ENCODE results near the gene TXLNA. TPM values are rescaled to one million over a fixed set of nuclear protein-coding genes. Genes with fewer than 3 reads are reported as not detected.

TXLNA gene
- total RNA-seq, 4 donors from 2014 or later: 16.5 to 37.3 (median 25.7) TPM

- intact Hi-C loops (cut with DNase I; ENCODE audit: low total_unique reads): loop anchor here (5.0 kb wide), 1 partner anchor 53 kb away; the partner anchor contains the start of gene HDAC1
- H3K4me1 ChIP-seq: peaks cover 4 to 26% (median 15%) of the 10 kb centered on the region in 4 donors
- 49% methylated on average over 20 of the region's 20 CpGs; no CpG with 5 or more reads in 1 of the 2 donors for WGBS, 2 donors (ENCODE audit: low coverage in 1 of 2)
Measured at GRCh38 chr1:32239790-32240139, 60.3 kb downstream of the TXLNA start.

DNA sequence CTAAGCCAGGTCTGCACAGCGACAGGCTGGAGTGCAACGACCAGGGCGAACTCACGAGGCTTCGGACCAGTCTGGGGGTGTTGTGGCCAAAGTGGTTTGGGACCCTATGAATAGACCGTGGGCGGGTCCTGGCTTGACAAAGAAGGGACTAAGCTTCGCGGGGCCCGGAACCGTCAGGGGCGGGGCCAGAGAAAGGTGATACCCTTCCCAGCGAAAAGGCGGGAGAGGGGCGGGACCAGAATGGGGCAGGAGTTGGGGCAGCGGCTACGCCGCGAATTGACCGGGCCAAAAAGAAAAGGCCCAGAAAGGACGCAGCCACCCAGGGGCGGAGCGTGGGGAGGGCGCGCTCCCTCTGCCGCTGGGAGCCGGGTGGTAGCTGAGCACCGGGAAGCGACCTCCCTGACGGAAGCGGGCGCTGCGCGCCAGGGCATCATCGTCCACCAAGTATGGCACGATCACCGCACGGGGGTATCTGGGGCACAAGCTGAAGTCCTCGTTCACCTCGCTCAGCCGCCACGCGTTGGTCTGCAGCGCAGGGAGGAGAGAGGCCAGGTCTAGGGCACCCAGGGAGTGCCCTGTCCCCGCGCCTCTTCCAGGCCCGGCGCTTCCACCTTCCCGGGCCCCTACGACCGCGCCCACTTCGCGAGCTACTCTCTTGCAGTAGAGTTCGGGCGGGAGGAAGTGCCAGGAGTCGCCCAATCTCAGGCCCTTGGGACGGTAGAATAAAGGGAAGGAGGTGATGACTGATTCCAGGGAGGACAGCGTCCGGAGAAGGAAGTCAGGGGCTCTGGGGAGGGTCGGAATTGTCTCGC, 60.9 kb downstream of the TXLNA start:
- intact Hi-C loops (cut with DNase I; ENCODE audit: low total_unique reads) (loop anchor here (5.0 kb wide), 1 partner anchor 52 kb away; the partner anchor contains the start of gene HDAC1), in situ Hi-C loops (cut with MboI; ENCODE audit: low pct_ligation_motif_present in 1 of 4, low pct_unique_long_range_greater_than_20kb in 1 of 4, low sequenced_read_pairs in 3 of 4) (no loop called here)
- peak overlapping the region; percentile 57 to 75 (median 64) for H3K4me3 ChIP-seq
- no peaks in the 10 kb centered on the region for H3K9me3 ChIP-seq
- DNase-seq: peak; percentile 87
- TF ChIP-seq CTCF (IDR thresholded peaks at IDR 0.05): peak in 4 of 5 experiments; percentile 11 to 43 (median 17)
- peak; percentile 40 to 87 (median 73) for TF ChIP-seq POLR2AphosphoS5 (IDR thresholded peaks at IDR 0.05)
- TF ChIP-seq EP300 (IDR thresholded peaks at IDR 0.05; ENCODE audit: low read depth): no peak
- TF ChIP-seq POLR2A (IDR thresholded peaks at IDR 0.05): peak; percentile 59
- H3K27ac ChIP-seq: peak overlapping the region; percentile 80 to 94 (median 86)
- WGBS, 2 donors (ENCODE audit: low coverage in 1 of 2): 1% methylated on average over 53 of the region's 62 CpGs; no CpG with 5 or more reads in 1 of the 2 donors
- no peaks in the 10 kb centered on the region for H3K36me3 ChIP-seq
- no peaks in the 10 kb centered on the region for H3K27me3 ChIP-seq
- peaks cover 4 to 26% (median 15%) of the 10 kb centered on the region in 4 donors for H3K4me1 ChIP-seq

More at GRCh38 chr1:32239790-32240139, 60.3 kb downstream of the TXLNA start:
- no peak for TF ChIP-seq POLR2A (IDR thresholded peaks at IDR 0.05)
- TF ChIP-seq CTCF (IDR thresholded peaks at IDR 0.05): no peak
- TF ChIP-seq EP300 (IDR thresholded peaks at IDR 0.05; ENCODE audit: low read depth): no peak
- no peak for TF ChIP-seq POLR2AphosphoS5 (IDR thresholded peaks at IDR 0.05)
- H3K36me3 ChIP-seq: no peaks in the 10 kb centered on the region
- H3K4me3 ChIP-seq: peak overlapping the region; percentile 57 to 75 (median 64)
- no peaks in the 10 kb centered on the region for H3K9me3 ChIP-seq
- DNase-seq: peak; percentile 16
- in situ Hi-C loops (cut with MboI; ENCODE audit: low pct_ligation_motif_present in 1 of 4, low pct_unique_long_range_greater_than_20kb in 1 of 4, low sequenced_read_pairs in 3 of 4): no loop called here
- H3K27ac ChIP-seq: peak overlapping the region; percentile 80 to 94 (median 86)
- H3K27me3 ChIP-seq: no peaks in the 10 kb centered on the region

- TF ChIP-seq POLR2AphosphoS5 (IDR thresholded peaks at IDR 0.05): no peak
- TF ChIP-seq POLR2A (IDR thresholded peaks at IDR 0.05): peak; percentile 31
- peak; percentile 73 for DNase-seq
- no peaks in the 10 kb centered on the region for H3K9me3 ChIP-seq
- H3K4me1 ChIP-seq: peaks cover 4 to 26% (median 15%) of the 10 kb centered on the region in 4 donors
- H3K36me3 ChIP-seq: no peaks in the 10 kb centered on the region
- peak overlapping the region; percentile 57 to 75 (median 64) for H3K4me3 ChIP-seq
- in situ Hi-C loops (cut with MboI; ENCODE audit: low pct_ligation_motif_present in 1 of 4, low pct_unique_long_range_greater_than_20kb in 1 of 4, low sequenced_read_pairs in 3 of 4) (no loop called here), intact Hi-C loops (cut with DNase I; ENCODE audit: low total_unique reads) (loop anchor here (5.0 kb wide), 1 partner anchor 51 kb away; the partner anchor contains the start of gene HDAC1)
- H3K27ac ChIP-seq: peak overlapping the region; percentile 80 to 94 (median 86)
- no peaks in the 10 kb centered on the region for H3K27me3 ChIP-seq
- WGBS, 2 donors (ENCODE audit: low coverage in 1 of 2): 3% methylated on average over 29 of the region's 55 CpGs; no CpG with 5 or more reads in 1 of the 2 donors
Measured at GRCh38 chr1:32241001-32241763, 61.7 kb downstream of the TXLNA start.

DNA sequence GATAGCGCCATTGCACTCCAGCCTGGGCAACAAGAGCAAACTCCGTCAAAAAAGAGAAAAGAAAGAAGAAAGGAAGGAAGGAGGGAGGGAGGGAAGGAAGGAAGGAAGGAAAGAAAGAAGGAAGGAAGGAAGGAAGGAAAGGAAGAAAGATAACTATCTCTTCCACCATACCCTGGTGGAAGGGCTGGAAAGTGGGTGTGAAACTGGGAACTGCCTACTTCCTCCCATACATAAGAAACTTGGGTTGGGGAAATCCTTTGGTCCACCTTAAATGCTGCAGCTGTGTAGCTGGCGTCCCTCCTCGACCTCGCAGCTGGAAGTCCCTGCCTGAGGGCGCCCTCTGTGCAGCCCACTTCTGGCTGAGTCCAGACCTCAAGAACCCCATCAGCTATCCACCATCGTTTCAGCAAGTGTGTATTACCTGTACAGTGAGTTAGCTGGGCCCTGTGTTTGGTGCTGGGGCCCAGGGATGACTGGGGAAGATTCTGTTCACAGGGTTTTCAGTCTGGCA, 62.9 kb downstream of the TXLNA start:
- 30 to 95% methylated on average over 2 to 7 of the region's 7 CpGs for WGBS, 2 donors (ENCODE audit: low coverage in 1 of 2)
- DNase-seq: peak; percentile 48
- TF ChIP-seq POLR2AphosphoS5 (IDR thresholded peaks at IDR 0.05) (no peak), CTCF (IDR thresholded peaks at IDR 0.05) (no peak), EP300 (IDR thresholded peaks at IDR 0.05; ENCODE audit: low read depth) (no peak), POLR2A (IDR thresholded peaks at IDR 0.05) (no peak)
- Histone ChIP-seq H3K27ac (peak overlapping the region in 3 of 4 donors; percentile 29 to 89 (median 82)), H3K4me3 (no peak overlapping the region), H3K36me3 (no peaks in the 10 kb centered on the region), H3K4me1 (peaks cover 4 to 38% (median 18%) of the 10 kb centered on the region in 4 donors), H3K9me3 (no peaks in the 10 kb centered on the region), H3K27me3 (no peaks in the 10 kb centered on the region)
- in situ Hi-C loops (cut with MboI; ENCODE audit: low pct_ligation_motif_present in 1 of 4, low pct_unique_long_range_greater_than_20kb in 1 of 4, low sequenced_read_pairs in 3 of 4) (no loop called here), intact Hi-C loops (cut with DNase I; ENCODE audit: low total_unique reads) (loop anchor here (5.0 kb wide), 1 partner anchor 50 kb away; the partner anchor contains the start of gene HDAC1)
